ENCODE data around the gene FOLR2.
A peak's percentile ranks its signal among the peaks of the same experiment; 100 is the strongest.

GRCh38 chr11:72237112-72237931, 20.7 kb downstream of the FOLR2 start:
- TF ChIP-seq MAFK (IDR thresholded peaks at IDR 0.05; ENCODE audit: low read depth, low read length) (no peak), CTCF (IDR thresholded peaks at IDR 0.05; ENCODE audit: control extremely low read depth in 1 of 3, insufficient read depth in 1 of 3, low read depth in 1 of 3, low read length in 3 of 3) (peak in 1 of 3 experiments; percentile 26; a peak in 1 of 4 replicates), SIN3A (conservative IDR thresholded peaks at IDR 0.05 in 1 of 2, IDR thresholded peaks at IDR 0.05 in 1 of 2; ENCODE audit: low read depth in 1 of 2, low read length in 2 of 2) (no peak)

All from H1 (cell line).